Middle frontal gyrus (tissue), 1 donor: ENCODE results near the gene PBX3.

Experiments
- DNase-seq: peaks from one replicate; pipeline ENCODE4 v3.0.0-alpha.2; 2015; ENCODE audit warnings: low spot score; ENCODE audit errors: extremely low spot score

Gene PBX3

GRCh38 chr9:125863923-125864322 lies 116.8 kb downstream of the PBX3 start:
- DNase-seq, result no peak

- no peak for DNase-seq
These were observed 120.7 kb downstream of the PBX3 start for GRCh38 chr9:125867751-125868415.

GRCh38 chr9:125878164-125878631 lies 131.0 kb downstream of the PBX3 start:
- no peak for DNase-seq

- DNase-seq, result no peak
These were observed 133.9 kb downstream of the PBX3 start for GRCh38 chr9:125881042-125881441.

- no peak for DNase-seq
These were observed 136.5 kb downstream of the PBX3 start for GRCh38 chr9:125883565-125884217.

GRCh38 chr9:125884218-125884595 lies 137.0 kb downstream of the PBX3 start:
- DNase-seq, result no peak

GRCh38 chr9:125885405-125886034 lies 138.3 kb downstream of the PBX3 start:
- no peak for DNase-seq

- DNase-seq, result no peak
These were observed 139.2 kb downstream of the PBX3 start for GRCh38 chr9:125886365-125886764.

- no peak for DNase-seq
These were observed 140.0 kb downstream of the PBX3 start for GRCh38 chr9:125887172-125887571.

- no peak for DNase-seq
These were observed 141.0 kb downstream of the PBX3 start for GRCh38 chr9:125888211-125888610.

GRCh38 chr9:125889112-125889475 lies 141.9 kb downstream of the PBX3 start:
- DNase-seq, result no peak

GRCh38 chr9:125889476-125890419 lies 142.6 kb downstream of the PBX3 start:
- no peak for DNase-seq

GRCh38 chr9:125890826-125891225 lies 143.7 kb downstream of the PBX3 start:
- no peak for DNase-seq

GRCh38 chr9:125893277-125893676 lies 146.1 kb downstream of the PBX3 start:
- no peak for DNase-seq

- DNase-seq, result no peak
These were observed 147.4 kb downstream of the PBX3 start for GRCh38 chr9:125894566-125894965.

GRCh38 chr9:125896404-125896803 lies 149.2 kb downstream of the PBX3 start:
- DNase-seq, result no peak

- no peak for DNase-seq
These were observed 149.8 kb downstream of the PBX3 start for GRCh38 chr9:125896964-125897363.

- no peak for DNase-seq
These were observed 150.3 kb downstream of the PBX3 start for GRCh38 chr9:125897481-125897880.

- no peak for DNase-seq
These were observed 155.0 kb downstream of the PBX3 start for GRCh38 chr9:125902214-125902613.

- DNase-seq, result no peak
These were observed 155.8 kb downstream of the PBX3 start for GRCh38 chr9:125902831-125903512.
